Muscle of back (tissue), 13 donors: ENCODE data around the gene NHSL1. TPM values are rescaled to one million over a fixed set of nuclear protein-coding genes. Genes with fewer than 3 reads are reported as not detected.

Experiments
- DNase-seq, 3 donors: peaks; one replicate each; pipeline versions ENCODE4 v3.0.0 to v3.0.0-alpha.2; 2013
- long read RNA-seq, 9 donors: transcript quantifications; one replicate each; lab custom pipeline, GENCODE V29; 2026
- polyA plus RNA-seq, 10 donors: library from polyadenylated mRNA; unstranded; fragments of 120-200 nt; gene quantifications; one replicate each; pipeline ENCODE4 v1.2.1, GENCODE V29; 2013; ENCODE audit not compliant: insufficient read length in 10 of 10

Gene NHSL1, protein sequence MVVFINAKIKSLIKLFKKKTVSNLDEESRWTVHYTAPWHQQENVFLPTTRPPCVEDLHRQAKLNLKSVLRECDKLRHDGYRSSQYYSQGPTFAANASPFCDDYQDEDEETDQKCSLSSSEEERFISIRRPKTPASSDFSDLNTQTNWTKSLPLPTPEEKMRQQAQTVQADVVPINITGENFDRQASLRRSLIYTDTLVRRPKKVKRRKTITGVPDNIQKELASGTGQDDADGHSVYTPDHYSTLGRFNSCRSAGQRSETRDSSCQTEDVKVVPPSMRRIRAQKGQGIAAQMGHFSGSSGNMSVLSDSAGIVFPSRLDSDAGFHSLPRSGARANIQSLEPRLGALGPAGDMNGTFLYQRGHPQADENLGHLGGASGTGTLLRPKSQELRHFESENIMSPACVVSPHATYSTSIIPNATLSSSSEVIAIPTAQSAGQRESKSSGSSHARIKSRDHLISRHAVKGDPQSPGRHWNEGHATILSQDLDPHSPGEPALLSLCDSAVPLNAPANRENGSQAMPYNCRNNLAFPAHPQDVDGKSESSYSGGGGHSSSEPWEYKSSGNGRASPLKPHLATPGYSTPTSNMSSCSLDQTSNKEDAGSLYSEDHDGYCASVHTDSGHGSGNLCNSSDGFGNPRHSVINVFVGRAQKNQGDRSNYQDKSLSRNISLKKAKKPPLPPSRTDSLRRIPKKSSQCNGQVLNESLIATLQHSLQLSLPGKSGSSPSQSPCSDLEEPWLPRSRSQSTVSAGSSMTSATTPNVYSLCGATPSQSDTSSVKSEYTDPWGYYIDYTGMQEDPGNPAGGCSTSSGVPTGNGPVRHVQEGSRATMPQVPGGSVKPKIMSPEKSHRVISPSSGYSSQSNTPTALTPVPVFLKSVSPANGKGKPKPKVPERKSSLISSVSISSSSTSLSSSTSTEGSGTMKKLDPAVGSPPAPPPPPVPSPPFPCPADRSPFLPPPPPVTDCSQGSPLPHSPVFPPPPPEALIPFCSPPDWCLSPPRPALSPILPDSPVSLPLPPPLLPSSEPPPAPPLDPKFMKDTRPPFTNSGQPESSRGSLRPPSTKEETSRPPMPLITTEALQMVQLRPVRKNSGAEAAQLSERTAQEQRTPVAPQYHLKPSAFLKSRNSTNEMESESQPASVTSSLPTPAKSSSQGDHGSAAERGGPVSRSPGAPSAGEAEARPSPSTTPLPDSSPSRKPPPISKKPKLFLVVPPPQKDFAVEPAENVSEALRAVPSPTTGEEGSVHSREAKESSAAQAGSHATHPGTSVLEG (N-terminal part only)
- 10 to 100 TPM; 20.1 to 34.1 (median 23.9) TPM for polyA plus RNA-seq
- long read RNA-seq, donor 1, partial matches to known transcripts: 5 of 10 reads
- long read RNA-seq, donor 1, other reads (novel, unspliced or antisense): 0 of 10 reads
- long read RNA-seq, donor 2: 0 reads
- long read RNA-seq, donor 3: 0 reads
- long read RNA-seq, donor 4, partial matches to known transcripts: 0 of 1 reads
- long read RNA-seq, donor 4, other reads (novel, unspliced or antisense): 0 of 1 reads
- long read RNA-seq, donor 5, partial matches to known transcripts: 0 of 2 reads
- long read RNA-seq, donor 5, other reads (novel, unspliced or antisense): 0 of 2 reads
- long read RNA-seq, donor 6, partial matches to known transcripts: 0 of 4 reads
- long read RNA-seq, donor 6, other reads (novel, unspliced or antisense): 0 of 4 reads
- long read RNA-seq, donor 7, partial matches to known transcripts: 0 of 1 reads
- long read RNA-seq, donor 7, other reads (novel, unspliced or antisense): 0 of 1 reads
- long read RNA-seq, donor 8, partial matches to known transcripts: 0 of 1 reads
- long read RNA-seq, donor 8, other reads (novel, unspliced or antisense): 0 of 1 reads
- long read RNA-seq, donor 9, partial matches to known transcripts: 0 of 1 reads
- long read RNA-seq, donor 9, other reads (novel, unspliced or antisense): 0 of 1 reads

DNA sequence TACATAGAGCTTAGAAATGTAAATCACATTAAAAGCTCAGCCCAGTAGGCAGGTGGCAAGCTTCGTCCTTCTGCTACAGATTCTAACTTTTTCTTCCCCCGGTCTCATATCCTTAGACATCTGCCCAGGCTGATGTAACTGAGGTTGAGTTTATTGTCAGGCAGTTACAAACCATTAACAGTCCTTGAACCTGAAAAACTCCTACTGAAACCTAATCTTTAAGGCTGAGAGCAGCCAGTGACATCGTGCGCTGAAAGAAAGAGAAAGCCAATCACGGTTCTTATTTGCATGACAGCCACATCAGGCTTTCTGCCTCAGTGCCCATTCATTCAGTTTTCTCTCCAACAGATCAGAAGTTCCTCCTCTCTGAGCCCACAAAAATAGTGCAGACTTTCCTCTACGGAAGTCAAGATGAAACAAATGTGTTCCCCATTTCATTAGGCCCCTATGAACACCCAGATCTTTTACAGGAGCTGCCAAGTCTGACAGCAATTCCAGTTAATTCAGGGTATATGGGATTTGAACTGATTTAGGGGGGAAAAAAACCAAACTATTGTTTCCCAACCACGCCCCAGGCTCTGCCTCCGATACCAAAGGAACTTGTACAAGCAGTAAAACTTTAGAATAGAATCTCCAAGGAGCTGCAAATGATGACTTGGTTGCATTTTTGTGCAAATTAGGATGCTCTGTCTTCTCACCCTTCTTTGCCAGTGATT is at the start of gene NHSL1:
NHSL1 (minus strand) TSS at position 192 of the 716 bp plus-strand sequence. CDS start 204 bp downstream, outside the sequence.
- DNase-seq: peak in 1 of 3 donors; percentile 30

DNA sequence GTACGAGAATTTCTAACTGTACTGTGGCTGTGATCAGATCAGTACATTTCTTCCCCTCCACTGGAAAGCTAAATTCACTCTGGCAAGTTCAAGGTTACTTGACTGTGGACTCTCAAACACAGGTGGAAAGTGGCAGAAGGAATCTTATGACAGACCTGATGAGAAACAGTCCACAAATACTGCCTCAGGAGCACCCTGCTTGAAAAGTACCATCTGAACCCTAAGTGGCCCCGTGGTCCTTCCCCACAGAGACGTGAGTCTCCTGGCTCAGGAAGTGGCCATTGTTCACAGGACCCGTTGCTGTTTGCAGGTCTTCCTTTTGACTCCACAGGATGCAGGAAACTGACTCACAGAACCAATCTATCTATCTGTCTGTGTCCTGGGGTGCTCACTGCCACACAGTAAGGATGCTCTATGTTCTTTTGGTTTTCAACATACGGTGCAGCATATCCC is 47.5 kb upstream of the NHSL1 start:
- no peak for DNase-seq

DNA sequence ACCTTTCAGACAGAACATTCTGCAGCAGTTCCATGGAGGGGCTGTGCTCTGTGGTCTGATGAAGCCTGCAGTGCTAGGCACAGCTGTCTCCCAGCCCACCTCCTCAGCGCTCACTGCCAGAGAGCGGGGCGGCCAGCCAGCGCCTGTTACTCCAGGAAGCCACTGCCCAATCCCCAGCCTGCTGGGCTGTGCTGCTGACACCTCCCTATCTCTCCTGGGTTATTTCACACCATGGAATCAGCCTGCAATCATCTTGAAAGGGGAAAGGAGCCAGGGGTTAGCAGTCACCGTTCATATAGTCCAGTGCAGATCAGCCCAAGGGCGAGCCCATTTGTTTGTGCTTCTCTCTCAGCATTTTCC is 46.3 kb upstream of the NHSL1 start:
- peak; percentile 74 to 95 (median 88) for DNase-seq

DNA sequence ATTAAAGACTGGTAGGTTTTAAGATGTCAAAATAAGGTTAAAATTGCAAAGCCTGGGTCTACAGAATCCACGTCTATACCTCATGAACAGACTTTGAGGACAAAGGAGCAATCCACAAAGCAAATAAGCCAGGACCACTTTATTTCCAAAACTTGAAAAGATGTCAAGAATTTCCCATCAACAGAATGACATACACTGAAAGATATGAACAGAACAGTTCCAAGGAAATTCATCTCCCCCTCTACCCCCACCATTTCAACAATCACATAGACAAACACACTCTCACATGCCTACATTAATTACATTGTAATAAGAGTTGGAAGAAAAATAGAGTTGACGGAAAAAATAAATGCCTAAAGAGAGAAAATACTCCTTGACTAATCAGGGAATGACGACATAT is 45.2 kb upstream of the NHSL1 start:
- DNase-seq: peak in 2 of 3 donors; percentile 66 to 80

DNA sequence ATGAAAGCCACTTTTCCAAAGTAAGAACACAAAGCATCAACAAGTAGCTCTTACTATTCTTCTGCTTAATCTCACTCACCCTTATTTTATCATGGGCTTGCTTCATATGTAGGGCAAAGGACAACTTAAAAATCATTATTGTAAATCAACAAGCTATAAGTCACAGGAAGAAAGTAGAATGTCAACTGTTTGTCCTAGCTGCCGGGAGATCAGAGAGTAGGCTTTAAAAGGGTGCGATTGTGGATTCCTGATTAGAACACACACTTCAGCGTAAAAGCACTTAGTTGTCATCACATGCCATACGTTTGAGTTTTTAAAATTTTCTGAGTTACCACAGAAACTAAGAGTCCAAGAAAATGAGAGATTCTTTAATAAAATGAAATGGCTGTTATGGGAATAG is 44.4 kb upstream of the NHSL1 start:
- DNase-seq: peak in 2 of 3 donors; percentile 47 to 69

DNA sequence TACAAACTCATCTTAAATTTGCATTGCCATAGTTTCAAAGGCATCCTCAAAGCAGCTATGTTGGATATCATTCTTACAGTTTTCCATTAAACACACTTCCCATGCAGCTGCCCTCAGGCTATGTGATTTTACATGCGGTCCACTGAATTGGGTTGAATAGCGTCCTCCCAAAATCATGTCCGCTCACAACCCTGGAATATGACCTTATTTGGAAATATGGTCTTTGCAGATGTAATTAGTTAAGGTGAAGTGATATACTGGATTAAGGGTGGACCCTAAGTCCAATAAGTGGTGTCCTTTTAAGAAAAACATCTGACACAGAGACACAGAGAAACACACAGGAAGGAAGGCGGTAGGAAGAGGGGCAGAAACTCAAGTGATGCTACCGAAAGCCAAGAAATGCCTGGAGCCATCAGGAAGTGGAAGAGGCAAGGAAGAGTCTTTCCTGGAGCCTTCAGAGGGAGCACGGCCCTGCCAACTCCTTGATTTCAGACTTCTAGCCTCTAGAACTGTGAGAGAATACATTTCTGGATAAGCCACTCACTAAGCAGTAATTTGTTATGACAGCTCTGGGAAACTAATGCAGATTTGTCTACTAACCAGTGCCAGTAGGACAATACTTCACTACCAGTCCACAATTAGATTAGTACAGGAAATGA is 42.7 kb upstream of the NHSL1 start:
- DNase-seq: peak in 1 of 3 donors; percentile 54

DNA sequence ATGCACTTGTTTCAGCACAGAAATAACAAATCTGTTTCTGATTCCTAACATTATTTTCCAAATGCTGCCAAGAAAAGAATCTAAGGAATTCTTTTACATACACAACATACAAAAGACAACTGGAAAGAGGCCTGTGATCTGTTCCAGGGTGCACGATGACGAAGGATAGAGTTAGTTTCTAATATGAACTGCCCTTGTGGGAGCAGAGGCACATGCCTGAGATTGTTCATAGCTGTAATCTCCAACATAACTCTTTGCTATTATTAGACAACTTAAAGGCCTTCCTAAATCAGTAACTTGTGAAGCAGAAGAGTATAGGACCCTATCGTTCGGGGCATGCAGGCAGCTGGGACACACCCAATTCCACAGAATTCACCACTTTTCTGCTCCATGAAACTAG is 41.2 kb upstream of the NHSL1 start:
- peak; percentile 60 to 89 (median 80) for DNase-seq

DNA sequence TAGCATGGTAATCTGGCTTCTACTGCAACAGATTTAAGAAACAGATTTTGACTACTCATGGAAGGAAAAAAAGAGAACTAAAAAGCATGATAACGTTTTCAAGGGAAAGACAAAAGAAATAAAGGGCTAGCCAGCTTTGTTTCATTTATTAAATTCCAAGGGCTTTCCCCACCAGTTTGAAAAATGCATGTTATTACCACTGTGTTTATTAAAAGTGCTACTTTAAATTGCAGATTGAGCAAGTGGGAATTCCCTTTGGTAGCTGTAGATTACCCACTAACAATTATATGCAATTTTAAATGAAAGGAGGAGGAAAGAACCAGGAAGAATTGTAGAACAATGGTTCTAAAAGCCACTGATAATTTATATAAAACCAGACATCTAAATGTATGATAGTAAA is 40.6 kb upstream of the NHSL1 start:
- DNase-seq: peak in 1 of 3 donors; percentile 21

DNA sequence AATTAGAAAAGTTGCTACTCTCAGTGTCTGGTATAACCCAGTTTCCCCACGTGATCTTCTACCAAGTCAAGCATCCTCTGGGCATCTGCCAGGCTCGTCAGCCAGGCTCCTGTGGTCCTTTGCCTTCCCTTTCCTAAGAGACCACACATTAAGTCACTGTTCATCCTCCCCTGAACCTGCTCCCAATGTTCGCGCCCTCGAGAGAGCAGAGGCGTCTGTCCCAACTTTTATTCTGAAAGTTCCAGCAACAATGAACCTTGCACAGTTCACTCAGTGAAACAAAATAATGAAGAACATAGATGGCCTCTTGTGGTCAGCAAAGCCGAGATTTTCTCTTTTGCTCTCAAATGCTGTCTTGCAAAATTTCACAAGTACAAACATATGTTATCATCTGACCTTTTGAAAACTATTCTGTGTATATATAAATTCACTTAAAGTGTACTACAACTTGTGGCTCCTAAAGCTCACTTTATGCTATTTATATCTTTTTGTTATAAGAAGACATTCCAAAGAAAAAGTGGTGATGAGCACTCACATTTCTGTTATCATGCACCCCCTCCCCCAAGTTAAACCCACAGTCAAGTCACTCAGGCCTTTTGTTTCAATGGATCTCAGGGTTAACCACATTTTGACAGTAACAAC is 39.2 kb upstream of the NHSL1 start:
- peak in 2 of 3 donors; percentile 59 to 83 for DNase-seq

DNA sequence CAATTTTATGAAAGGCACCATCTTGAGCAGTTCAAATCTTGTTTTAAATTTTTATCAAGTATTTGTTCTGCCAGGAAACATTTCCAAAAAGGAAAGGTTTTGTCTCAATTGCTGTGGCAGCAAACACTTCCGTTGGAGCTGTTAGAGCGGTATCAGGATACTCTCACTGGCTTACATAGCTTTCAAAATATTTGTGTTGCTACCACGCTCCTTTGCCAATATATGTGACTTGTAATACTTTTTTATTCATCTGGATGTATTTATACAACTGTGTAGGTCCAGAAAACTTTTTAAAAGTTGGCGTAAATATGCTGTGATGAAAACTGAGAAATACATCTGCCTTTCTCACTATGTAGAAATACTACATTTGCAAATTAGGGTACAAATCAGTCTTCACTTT is 37.8 kb upstream of the NHSL1 start:
- DNase-seq: peak; percentile 74 to 92 (median 83)

DNA sequence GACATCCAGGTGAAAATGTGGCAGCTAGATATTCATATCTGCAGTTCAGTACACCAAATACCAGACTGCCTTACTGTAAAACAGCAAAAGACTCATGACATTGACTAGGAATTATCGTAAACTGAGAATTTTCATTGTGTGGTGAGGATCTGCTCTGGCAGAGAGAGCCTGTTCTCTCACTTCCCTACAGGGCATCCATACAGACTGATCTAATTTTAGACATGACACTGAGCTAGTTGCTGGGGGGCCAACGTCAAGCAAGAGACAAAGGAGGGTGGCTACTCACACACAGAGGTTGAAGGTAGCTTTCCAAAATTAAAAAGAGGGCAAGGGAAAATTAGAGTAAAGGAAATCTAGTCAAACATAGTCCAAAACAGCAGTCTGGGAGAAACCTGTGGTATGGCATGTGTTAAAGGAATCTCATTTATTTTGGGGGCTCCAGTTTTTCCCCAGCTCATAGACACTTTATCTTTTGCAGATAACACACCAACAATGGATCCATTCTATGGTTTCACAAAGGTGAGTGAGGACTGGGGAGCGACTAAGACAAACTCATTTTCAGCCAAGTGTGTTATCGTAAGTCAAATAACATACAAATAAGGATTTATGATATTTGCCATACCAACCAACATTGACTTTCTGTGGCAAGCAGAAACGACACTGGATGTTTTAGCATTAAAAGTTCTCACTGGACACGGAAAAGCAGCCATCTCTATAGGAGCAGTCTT is 36.6 kb upstream of the NHSL1 start:
- no peak for DNase-seq

DNA sequence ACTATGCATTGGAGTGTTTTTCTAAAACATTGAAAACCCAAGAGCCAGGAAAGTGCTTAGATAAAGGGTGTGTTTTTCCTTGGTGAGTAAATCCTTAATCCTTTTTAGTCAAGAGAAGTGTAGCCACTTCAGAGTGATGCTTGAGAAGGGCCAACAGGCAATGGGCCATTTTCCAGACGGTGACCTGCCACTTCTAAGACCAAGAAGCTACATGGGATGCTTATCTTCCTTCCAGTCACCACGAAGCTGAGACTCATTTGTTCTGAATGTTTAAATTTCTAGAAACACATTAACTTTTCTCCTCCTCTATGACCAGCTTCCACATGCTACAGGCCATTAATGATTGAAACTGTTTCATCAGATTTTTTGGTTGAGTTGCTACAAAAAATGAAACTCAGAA is 34.4 kb upstream of the NHSL1 start:
- no peak for DNase-seq

DNA sequence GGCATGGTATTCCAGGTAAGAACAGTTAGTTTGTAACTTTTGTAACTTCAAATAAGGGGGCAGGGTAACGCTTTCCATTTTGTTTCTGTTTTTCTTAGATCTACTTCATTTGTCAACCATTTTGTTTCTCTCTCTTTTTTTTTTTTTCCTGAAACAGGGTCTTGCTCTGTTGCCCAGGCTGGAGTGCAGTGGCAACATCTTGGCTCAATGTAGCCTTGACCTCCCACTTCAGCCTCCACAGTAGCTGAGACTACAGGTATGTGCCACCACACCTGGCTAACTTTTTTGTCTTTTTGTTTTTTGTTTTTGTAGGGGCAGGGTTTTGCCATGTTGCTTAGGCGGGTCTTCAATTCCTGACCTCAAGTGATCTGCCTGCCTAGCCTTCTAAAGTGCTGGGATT is 32.1 kb upstream of the NHSL1 start:
- DNase-seq: no peak

DNA sequence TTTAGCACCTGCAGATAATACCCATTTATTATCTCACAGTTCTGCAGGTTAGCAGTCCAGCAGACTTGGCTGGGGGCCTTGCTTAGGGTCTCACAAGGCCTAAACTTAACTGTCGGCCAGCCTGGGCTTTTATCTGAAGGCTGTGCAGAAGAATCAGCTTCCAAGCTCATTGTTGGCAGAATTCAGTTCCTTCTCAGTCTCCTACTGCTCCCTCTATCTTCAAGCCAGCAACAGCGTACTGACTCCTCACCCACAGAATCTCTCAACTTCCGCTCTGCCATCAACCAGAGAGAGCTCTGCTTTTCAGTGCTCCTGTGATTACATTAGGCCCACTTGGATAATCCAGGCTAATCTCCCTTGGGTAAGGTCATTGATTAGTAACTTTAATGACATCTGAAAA is 30.2 kb upstream of the NHSL1 start:
- DNase-seq: peak in 2 of 3 donors; percentile 33 to 46

DNA sequence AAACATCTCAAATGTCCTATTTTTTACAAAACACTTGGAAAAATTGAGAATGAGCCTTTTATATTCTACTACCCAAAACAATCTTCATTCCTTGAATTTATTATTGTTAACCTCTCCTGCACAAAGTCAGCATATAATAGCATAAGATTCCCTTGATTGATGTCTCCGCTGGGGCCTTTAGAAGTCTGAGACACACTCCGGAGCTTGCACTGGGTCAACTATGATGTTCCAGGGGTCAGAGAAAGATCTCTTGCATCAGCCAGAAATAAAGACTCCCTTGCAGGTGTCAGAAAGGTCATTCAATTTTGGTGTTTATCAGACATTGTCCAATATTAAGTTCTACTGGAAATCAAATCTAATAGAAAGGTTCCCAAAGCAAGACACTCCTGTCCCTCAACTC is 29.7 kb upstream of the NHSL1 start:
- peak in 1 of 3 donors; percentile 46 for DNase-seq

DNA sequence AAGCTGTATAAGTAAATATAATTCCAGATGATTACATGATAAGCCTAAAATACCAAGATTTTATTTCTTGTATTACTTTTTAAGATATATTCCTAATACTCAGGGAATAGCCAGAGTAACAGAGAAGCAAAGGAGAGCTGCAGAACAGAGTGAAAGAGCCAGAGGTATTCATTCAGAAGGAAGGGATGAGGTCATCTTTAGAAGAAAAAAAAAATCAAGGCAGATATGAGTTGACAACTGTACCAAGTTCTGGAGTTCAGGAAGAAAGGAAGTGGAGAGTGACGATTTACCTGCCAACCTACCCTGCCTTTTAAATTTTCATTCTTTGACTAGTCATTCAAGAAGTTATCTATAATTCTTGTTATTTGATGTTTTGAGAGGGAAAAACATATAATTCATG is 28.8 kb upstream of the NHSL1 start:
- DNase-seq: peak in 1 of 3 donors; percentile 37

DNA sequence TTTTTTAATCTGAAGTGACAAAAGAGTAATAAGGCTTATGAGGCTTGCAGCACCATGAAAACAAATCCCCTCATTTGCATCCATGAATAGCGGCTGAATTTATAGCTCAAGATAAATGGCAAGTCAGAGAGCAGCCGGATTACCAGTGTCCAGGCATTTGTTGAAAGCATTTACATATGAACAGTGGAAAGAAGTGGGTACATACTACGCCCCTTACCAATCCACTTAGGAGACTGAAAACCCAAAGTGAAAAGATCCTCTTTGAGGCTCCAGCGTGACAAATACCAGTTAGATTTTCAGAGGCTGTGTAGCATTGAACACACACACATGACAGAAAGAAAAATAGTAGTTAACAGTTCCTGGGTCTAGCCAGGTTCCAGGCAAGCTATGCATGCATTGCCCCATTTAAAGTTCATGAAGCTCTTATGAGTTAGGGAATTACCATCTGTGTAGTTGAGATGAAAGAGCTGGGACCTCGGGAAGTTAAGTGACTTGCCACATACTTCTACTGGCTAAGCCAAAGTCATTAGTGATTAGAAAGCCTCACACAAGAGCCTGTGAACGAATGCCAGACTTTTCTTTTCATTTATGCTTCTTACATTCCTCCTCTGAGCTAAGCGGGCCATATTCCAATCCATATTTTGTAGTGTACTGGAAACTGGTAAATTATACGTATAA is 28.3 kb upstream of the NHSL1 start:
- peak in 1 of 3 donors; percentile 52 for DNase-seq
